Uterine smooth muscle cell (primary cell): Measurements from ENCODE around the gene TBC1D9B. TPM values are rescaled to one million over a fixed set of nuclear protein-coding genes. Genes with fewer than 3 reads are reported as not detected.

Source experiments
- total RNA-seq: library from RNA; depleted of rRNA; stranded (reverse); fragments of >200 nt; gene quantifications from 2 replicates; pipeline ENCODE4 v1.2.3, GENCODE V29; 2014

TBC1D9B gene
- 48.7 and 57.0 TPM in 2 replicates for total RNA-seq

GRCh38 chr5:179907556-179908324 lies at the start of gene TBC1D9B:
TBC1D9B (minus strand) TSS chr5:179907897; CDS start chr5:179907821, 76 bp downstream.

GRCh38 chr5:179858586-179859427 lies 48.9 kb downstream of the TBC1D9B start, which contains the start of gene MRNIP:
MRNIP (minus strand) TSS chr5:179858817; CDS start chr5:179858796, 21 bp downstream.

GRCh38 chr5:179820483-179821297 lies 87.0 kb downstream of the TBC1D9B start, which contains the start of gene SQSTM1:
SQSTM1 (plus strand) TSS chr5:179820905; CDS start chr5:179820937, 32 bp downstream.

Other genes starting within 250 kb of the TBC1D9B start
- gene CBY3, start 226.9 kb downstream of the TBC1D9B start, total RNA-seq: 0.50 TPM in 1 of 2 replicates, not detected in the other
- 962 and 1,061 TPM in 2 replicates for gene CANX, start 208.9 kb downstream of the TBC1D9B start, total RNA-seq
- 6.2 TPM in 2 replicates for gene MAML1, start 175.1 kb downstream of the TBC1D9B start, total RNA-seq
- 0.33 and 0.50 TPM in 2 replicates for gene LTC4S, start 113.9 kb downstream of the TBC1D9B start, total RNA-seq
- gene MGAT4B, start 101.0 kb downstream of the TBC1D9B start, total RNA-seq: 136 and 146 TPM in 2 replicates
- gene SQSTM1, start 87.0 kb downstream of the TBC1D9B start, total RNA-seq: 922 and 1,425 TPM in 2 replicates
- 13.7 and 15.9 TPM in 2 replicates for gene MRNIP, start 49.1 kb downstream of the TBC1D9B start, total RNA-seq
- 16.6 and 21.2 TPM in 2 replicates for gene RNF130, start 163.9 kb upstream of the TBC1D9B start, total RNA-seq